SJSA1 (cell line): ENCODE measurements around the gene C18orf32. TPM values are rescaled to one million over a fixed set of nuclear protein-coding genes. Genes with fewer than 3 reads are reported as not detected.
"Not testable (repeated sequence)": the region's sequence is repeated elsewhere in the genome, so short reads cannot be mapped to it uniquely, and the experiment has no call there.

Experiments
- DNase-seq, 2 experiments: peaks; one replicate each; pipeline ENCODE4 v3.0.0-alpha.2; 2015 to 2020; ENCODE audit warnings: low spot score in 2 of 2, low read depth in 1 of 2
- H3K27ac ChIP-seq: fragments of 250-450 bp; sonication (Bioruptor Pico); 2 replicates; pipeline ENCODE4 v1.5.1; 2020; ENCODE audit warnings: mild to moderate bottlenecking, moderate library complexity
- H3K27me3 ChIP-seq: fragments of 250-450 bp; sonication (Bioruptor Pico); replicated peaks from 2 replicates; pipeline ENCODE4 v1.5.1; 2020; ENCODE audit warnings: mild to moderate bottlenecking, moderate library complexity
- H3K36me3 ChIP-seq: fragments of 250-450 bp; sonication (Bioruptor Pico); 2 replicates; pipeline ENCODE4 v1.5.1; 2020; ENCODE audit warnings: mild to moderate bottlenecking
- H3K4me1 ChIP-seq: fragments of 250-450 bp; sonication (Bioruptor Pico); replicated peaks from 2 replicates; pipeline ENCODE4 v1.6.1; 2021; ENCODE audit warnings: mild to moderate bottlenecking
- H3K4me3 ChIP-seq: fragments of 250-450 bp; sonication (Bioruptor Pico); 2 replicates; pipeline ENCODE4 v1.5.1; 2020; ENCODE audit warnings: mild to moderate bottlenecking
- H3K9me3 ChIP-seq: fragments of 250-450 bp; sonication (Bioruptor Pico); replicated peaks from 2 replicates; pipeline ENCODE4 v1.5.1; 2020; ENCODE audit warnings: mild to moderate bottlenecking
- total RNA-seq: library from RNA; depleted of rRNA; stranded (reverse); fragments of >200 nt; shearing (Covaris generic); gene quantifications from 2 replicates; pipeline ENCODE4 v1.2.3, GENCODE V29; 2014

The C18orf32 gene
- total RNA-seq, 1 experiment from 2014 or later = 58.4 TPM

DNA sequence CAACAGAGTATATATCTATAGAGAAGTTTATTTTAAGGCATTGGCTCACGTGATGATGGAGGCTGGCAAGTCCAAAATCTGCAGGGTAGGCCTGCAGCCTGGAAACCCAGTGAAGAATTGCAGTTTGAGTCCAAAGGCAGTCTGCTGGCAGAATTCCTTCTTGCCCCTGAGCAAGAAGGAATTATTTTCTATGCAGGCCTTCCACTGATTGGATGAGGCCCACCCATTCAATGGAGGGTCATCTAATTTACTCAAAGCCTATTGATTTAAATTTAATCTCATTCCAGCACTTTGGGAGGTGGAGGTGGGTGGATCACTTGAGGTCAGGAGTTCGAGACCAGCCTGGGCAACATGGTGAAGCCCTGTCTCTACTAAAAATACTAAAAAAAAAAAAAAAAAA, 30.4 kb upstream of the C18orf32 start:
- no peaks in the 10 kb centered on the region for H3K36me3 ChIP-seq
- H3K27ac ChIP-seq = no peak overlapping the region
- DNase-seq = no peak
- H3K4me3 ChIP-seq = no peak overlapping the region
- no peaks in the 10 kb centered on the region for H3K27me3 ChIP-seq
- H3K4me1 ChIP-seq = peaks cover 26% of the 10 kb centered on the region
- H3K9me3 ChIP-seq = no peaks in the 10 kb centered on the region

DNA sequence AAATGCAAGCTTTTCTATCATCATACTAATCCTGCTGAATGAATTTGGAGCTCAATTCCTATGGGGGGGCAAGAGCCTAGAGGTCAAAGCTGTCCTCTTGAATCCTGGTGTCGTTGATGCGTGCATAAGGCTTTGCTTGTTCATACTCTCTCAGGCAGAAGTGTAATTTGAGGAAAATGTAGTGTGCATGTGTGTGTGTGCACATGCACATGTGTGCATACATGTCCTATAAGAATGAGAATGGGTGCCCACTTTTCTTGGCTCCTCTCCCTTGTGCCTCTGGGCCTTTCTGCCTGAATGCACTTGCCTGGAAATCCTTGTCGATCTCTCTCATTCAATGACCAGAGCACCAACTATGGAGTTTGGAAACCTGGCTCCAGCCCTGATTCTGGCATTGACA, 28.5 kb upstream of the C18orf32 start:
- Histone ChIP-seq H3K36me3 (no peaks in the 10 kb centered on the region), H3K4me3 (no peak overlapping the region), H3K27ac (no peak overlapping the region), H3K27me3 (no peaks in the 10 kb centered on the region), H3K4me1 (peaks cover 21% of the 10 kb centered on the region), H3K9me3 (no peaks in the 10 kb centered on the region)
- DNase-seq = no peak

- not testable (repeated sequence) for H3K27me3 ChIP-seq, DNase-seq, H3K27ac ChIP-seq, H3K36me3 ChIP-seq, H3K4me3 ChIP-seq, H3K9me3 ChIP-seq
- H3K4me1 ChIP-seq = peaks cover 16% of the 10 kb centered on the region
These were observed 28.0 kb upstream of the C18orf32 start for GRCh38 chr18:49515003-49515402.

DNA sequence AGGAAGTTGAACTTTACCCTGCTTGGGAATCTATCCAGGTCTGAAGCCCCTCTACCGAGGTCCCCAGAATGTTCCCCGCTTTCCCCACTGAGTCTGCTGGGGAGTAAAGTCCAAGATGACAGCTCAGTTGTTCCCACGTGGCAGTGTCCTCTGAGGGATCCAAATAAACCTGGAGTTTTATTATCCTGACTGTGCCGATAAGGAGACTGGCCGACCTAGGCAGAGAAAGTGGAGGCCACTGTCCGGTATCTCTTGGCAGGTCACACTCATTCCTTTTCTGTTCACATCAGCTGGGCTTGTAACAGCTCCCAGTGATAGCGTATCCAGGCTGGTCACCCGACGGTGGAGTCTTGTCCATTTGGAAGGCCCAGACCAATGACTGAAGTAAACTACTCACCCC, 27.5 kb upstream of the C18orf32 start:
- Histone ChIP-seq H3K27ac (no peak overlapping the region), H3K4me1 (peaks cover 12% of the 10 kb centered on the region), H3K36me3 (no peaks in the 10 kb centered on the region), H3K27me3 (no peaks in the 10 kb centered on the region), H3K9me3 (no peaks in the 10 kb centered on the region), H3K4me3 (no peak overlapping the region)
- no peak for DNase-seq

DNA sequence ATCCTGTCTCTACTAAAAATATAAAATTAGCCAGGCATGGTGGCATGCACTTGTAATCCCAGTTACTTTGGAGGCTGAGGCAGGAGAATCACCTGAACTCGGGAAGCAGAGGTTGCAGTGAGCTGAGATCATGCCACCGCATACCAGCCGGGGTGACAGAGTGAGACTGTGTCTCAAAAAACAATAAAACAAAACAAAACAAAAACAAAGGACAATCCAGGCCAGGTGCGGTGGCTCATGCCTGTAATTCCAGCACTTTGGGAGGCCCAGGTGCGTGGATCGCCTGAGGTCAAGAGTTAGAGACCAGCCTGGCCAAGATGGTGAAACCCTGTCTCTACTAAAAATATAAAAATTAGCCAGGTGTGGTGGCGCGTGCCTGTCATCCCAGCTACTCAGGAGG, 25.8 kb upstream of the C18orf32 start:
- H3K4me1 ChIP-seq, H3K36me3 ChIP-seq, H3K9me3 ChIP-seq, H3K4me3 ChIP-seq, H3K27me3 ChIP-seq, DNase-seq, H3K27ac ChIP-seq: not testable (repeated sequence)

GRCh38 chr18:49510393-49511115, 23.5 kb upstream of the C18orf32 start:
- Histone ChIP-seq H3K36me3 (no peaks in the 10 kb centered on the region), H3K27me3 (no peaks in the 10 kb centered on the region), H3K9me3 (no peaks in the 10 kb centered on the region), H3K4me1 (0 out of 2 replicates have a peak, but pooled peaks cover 11% of the 10 kb centered on the region), H3K27ac (no peak overlapping the region), H3K4me3 (no peak overlapping the region)
- no peak for DNase-seq

DNA sequence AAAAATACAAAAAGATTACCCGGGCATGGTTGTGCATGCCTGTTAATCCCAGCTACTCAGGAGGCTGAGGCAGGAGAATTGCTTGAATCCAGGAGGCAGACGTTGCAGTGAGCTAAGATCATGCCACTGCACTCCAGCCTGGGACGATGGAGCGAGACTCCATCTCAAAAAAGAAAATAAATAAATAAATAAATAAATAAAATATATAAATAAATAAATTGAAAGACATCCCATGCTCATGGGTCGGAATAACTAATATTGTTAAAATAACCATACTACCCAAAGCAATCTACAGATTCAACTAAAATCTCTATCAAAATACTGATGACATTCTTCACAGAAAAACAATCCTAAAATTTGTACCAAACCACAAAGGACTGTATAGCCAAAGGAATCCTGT, 19.4 kb upstream of the C18orf32 start:
- peaks cover 11% of the 10 kb centered on the region; the same call in 1 of the 2 replicates for H3K4me1 ChIP-seq
- H3K36me3 ChIP-seq, DNase-seq, H3K9me3 ChIP-seq, H3K27me3 ChIP-seq, H3K4me3 ChIP-seq, H3K27ac ChIP-seq: not testable (repeated sequence)

GRCh38 chr18:49503931-49504330, 16.9 kb upstream of the C18orf32 start:
- no peak overlapping the region for H3K27ac ChIP-seq
- no peaks in the 10 kb centered on the region for H3K9me3 ChIP-seq
- no peak for DNase-seq
- H3K4me1 ChIP-seq = peaks cover 11% of the 10 kb centered on the region; the same call in 1 of the 2 replicates
- no peaks in the 10 kb centered on the region for H3K36me3 ChIP-seq
- no peaks in the 10 kb centered on the region for H3K27me3 ChIP-seq
- no peak overlapping the region for H3K4me3 ChIP-seq

GRCh38 chr18:49500201-49500921, 13.3 kb upstream of the C18orf32 start:
- Histone ChIP-seq H3K36me3 (no peaks in the 10 kb centered on the region), H3K9me3 (no peaks in the 10 kb centered on the region), H3K27me3 (no peaks in the 10 kb centered on the region), H3K4me3 (no peak overlapping the region), H3K4me1 (peaks cover 9% of the 10 kb centered on the region), H3K27ac (no peak overlapping the region)
- no peak for DNase-seq

DNA sequence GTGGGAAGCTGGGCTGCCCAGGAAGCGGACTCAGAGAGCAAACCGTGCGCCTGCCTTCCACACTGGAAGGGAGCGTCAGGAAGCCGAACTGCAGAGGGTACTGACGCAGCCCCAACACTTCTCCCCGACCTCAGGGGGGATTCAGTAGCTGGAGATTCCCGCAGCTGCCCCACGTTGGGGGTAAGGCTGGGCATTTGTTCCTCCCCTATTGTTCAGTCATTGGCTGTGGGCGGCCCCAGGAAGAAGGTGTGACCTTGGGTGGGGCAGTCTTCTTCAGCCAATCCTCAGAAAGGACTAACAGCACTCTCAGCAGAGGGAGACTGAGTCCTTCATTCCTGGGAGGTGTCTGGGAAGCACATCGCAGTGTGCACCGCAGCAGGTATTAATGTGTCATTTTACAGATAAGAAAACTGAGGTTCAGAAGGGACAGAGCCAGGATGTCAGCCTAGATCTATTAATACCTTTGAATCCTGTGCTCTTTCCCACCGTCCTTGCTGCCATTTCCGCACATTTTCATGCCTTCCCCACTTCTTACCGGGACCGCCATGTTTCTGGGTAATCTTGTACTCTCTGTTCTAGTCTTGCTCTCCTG, 12.1 kb upstream of the C18orf32 start:
- Histone ChIP-seq H3K27ac (no peak overlapping the region), H3K4me1 (peaks cover 9% of the 10 kb centered on the region), H3K4me3 (no peak overlapping the region), H3K36me3 (no peaks in the 10 kb centered on the region), H3K27me3 (no peaks in the 10 kb centered on the region), H3K9me3 (no peaks in the 10 kb centered on the region)
- no peak for DNase-seq

DNA sequence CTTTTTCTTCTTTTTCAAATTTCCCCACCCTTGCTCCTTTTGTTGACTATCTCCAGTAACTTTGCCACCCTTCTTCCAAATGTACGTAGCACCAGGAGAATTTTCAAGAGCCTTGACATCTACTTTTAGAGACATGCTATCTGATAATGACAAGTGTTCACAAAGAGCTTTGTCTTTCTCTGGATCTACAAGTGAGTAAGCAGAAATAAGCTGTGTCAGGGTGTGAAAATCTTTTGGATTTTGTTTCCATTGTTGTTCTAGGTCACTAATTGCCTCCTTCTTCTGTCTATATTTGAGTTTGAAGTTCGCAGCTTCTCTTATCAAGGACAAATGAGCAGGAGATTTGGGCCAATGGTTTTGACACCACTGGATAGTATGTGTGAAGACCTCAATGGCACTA, 8.4 kb upstream of the C18orf32 start:
- Histone ChIP-seq H3K36me3 (peaks cover 17% of the 10 kb centered on the region), H3K4me1 (peaks cover 24% of the 10 kb centered on the region), H3K4me3 (no peak overlapping the region), H3K27ac (no peak overlapping the region), H3K27me3 (no peaks in the 10 kb centered on the region), H3K9me3 (no peaks in the 10 kb centered on the region)
- DNase-seq = no peak

GRCh38 chr18:49495076-49495475, 8.0 kb upstream of the C18orf32 start:
- DNase-seq = no peak
- Histone ChIP-seq H3K4me1 (peaks cover 28% of the 10 kb centered on the region), H3K27ac (no peak overlapping the region), H3K36me3 (peaks cover 21% of the 10 kb centered on the region), H3K4me3 (no peak overlapping the region), H3K27me3 (no peaks in the 10 kb centered on the region), H3K9me3 (no peaks in the 10 kb centered on the region)

- no peak for DNase-seq
- no peak overlapping the region for H3K4me3 ChIP-seq
- no peaks in the 10 kb centered on the region for H3K9me3 ChIP-seq
- H3K36me3 ChIP-seq = peaks cover 25% of the 10 kb centered on the region
- peaks cover 30% of the 10 kb centered on the region for H3K4me1 ChIP-seq
- H3K27me3 ChIP-seq = no peaks in the 10 kb centered on the region
- H3K27ac ChIP-seq = no peak overlapping the region
These were observed 7.6 kb upstream of the C18orf32 start for GRCh38 chr18:49494660-49495059.

GRCh38 chr18:49492694-49493033, 5.6 kb upstream of the C18orf32 start:
- Histone ChIP-seq H3K4me3 (peak overlapping the region; percentile 69), H3K4me1 (peaks cover 31% of the 10 kb centered on the region), H3K9me3 (no peaks in the 10 kb centered on the region), H3K27me3 (no peaks in the 10 kb centered on the region), H3K36me3 (peaks cover 45% of the 10 kb centered on the region), H3K27ac (no peak overlapping the region)
- DNase-seq = no peak
